Upper lobe of right lung (tissue), 1 donor: ENCODE data around the gene ART4. TPM values are rescaled to one million over a fixed set of nuclear protein-coding genes. Genes with fewer than 3 reads are reported as not detected.

Experiments
- ATAC-seq: fragments of 200-7000 bp; cut with Tn5 transposase; one replicate; pipeline ENCODE4 v1.9.1; 2020; ENCODE audit warnings: mild to moderate bottlenecking, moderate library complexity
- DNase-seq: peaks from one replicate; pipeline ENCODE4 v3.0.0-alpha.2; 2020
- H3K27ac ChIP-seq: fragments of 200-600 bp; one replicate; pipeline ENCODE4 v1.8.0; 2022
- H3K27me3 ChIP-seq: fragments of 200-600 bp; one replicate; pipeline ENCODE4 v1.8.0; 2022; ENCODE audit warnings: mild to moderate bottlenecking
- H3K36me3 ChIP-seq: fragments of 200-600 bp; one replicate; pipeline ENCODE4 v1.8.0; 2022
- H3K4me1 ChIP-seq: fragments of 200-600 bp; one replicate; pipeline ENCODE4 v1.8.0; 2022
- H3K4me3 ChIP-seq: fragments of 200-600 bp; one replicate; pipeline ENCODE4 v1.8.0; 2022; ENCODE audit warnings: mild to moderate bottlenecking
- H3K9me3 ChIP-seq: fragments of 200-600 bp; one replicate; pipeline ENCODE4 v1.8.0; 2022
- CTCF ChIP-seq: fragments of 200-600 bp; IDR thresholded peaks from one replicate; pipeline ENCODE4 v1.8.0; 2022; ENCODE audit warnings: antibody characterized with exemption
- intact Hi-C: fragments of 100-400 bp; cut with DNase I; formaldehyde crosslinking; loops from one replicate; pipeline ENCODE4 v1.11.0; 2022
- total RNA-seq: library from RNA; stranded (reverse); fragmentation: NEBNext Ultra II Directional; extraction: Animal tissue kit (Norgen Biotek cat#: 25700); gene quantifications from one replicate; pipeline ENCODE4 v1.2.1, GENCODE V29; 2021
- donor health status: DM: no; HTN: yes; CAD: no; lungs with severe emphysema.

ART4 gene
- total RNA-seq, 1 donor from 2014 or later, result 5.7 TPM

- DNase-seq (no peak), ATAC-seq (no peak)
- Histone ChIP-seq H3K9me3 (no peaks in the 10 kb centered on the region), H3K4me3 (no peak overlapping the region), H3K4me1 (peaks cover 15% of the 10 kb centered on the region), H3K27me3 (no peaks in the 10 kb centered on the region), H3K27ac (no peak overlapping the region), H3K36me3 (no peaks in the 10 kb centered on the region)
- TF ChIP-seq CTCF, result no peak
- intact Hi-C loops, result no loop called here
These were observed 7.8 kb upstream of the ART4 start for GRCh38 chr12:14850929-14851663.

- Histone ChIP-seq H3K4me1 (peaks cover 22% of the 10 kb centered on the region), H3K4me3 (no peak overlapping the region), H3K27me3 (no peaks in the 10 kb centered on the region), H3K27ac (no peak overlapping the region), H3K9me3 (no peaks in the 10 kb centered on the region), H3K36me3 (no peaks in the 10 kb centered on the region)
- no peak for DNase-seq
- TF ChIP-seq CTCF, result no peak
- no peak for ATAC-seq
- intact Hi-C loops, result loop anchor here (5.0 kb wide), 1 partner anchor 148 kb away; no protein-coding TSS in a partner anchor
These were observed 6.3 kb upstream of the ART4 start for GRCh38 chr12:14849661-14850060.

- no peak for ATAC-seq
- Histone ChIP-seq H3K27ac (no peak overlapping the region), H3K27me3 (no peaks in the 10 kb centered on the region), H3K4me3 (no peak overlapping the region), H3K9me3 (no peaks in the 10 kb centered on the region), H3K4me1 (peaks cover 29% of the 10 kb centered on the region), H3K36me3 (no peaks in the 10 kb centered on the region)
- TF ChIP-seq CTCF, result no peak
- intact Hi-C loops, result loop anchor here (5.0 kb wide), 1 partner anchor 150 kb away; no protein-coding TSS in a partner anchor
- no peak for DNase-seq
These were observed 3.7 kb upstream of the ART4 start for GRCh38 chr12:14846876-14847580.

- no peak for TF ChIP-seq CTCF
- no peaks in the 10 kb centered on the region for H3K36me3 ChIP-seq
- no peak for DNase-seq
- H3K9me3 ChIP-seq, result no peaks in the 10 kb centered on the region
- peak; percentile 75 for ATAC-seq
- H3K4me1 ChIP-seq, result peaks cover 39% of the 10 kb centered on the region
- H3K27ac ChIP-seq, result peak overlapping the region; percentile 48
- H3K27me3 ChIP-seq, result no peaks in the 10 kb centered on the region
- intact Hi-C loops, result loop anchor here (5.0 kb wide), 1 partner anchor 151 kb away; no protein-coding TSS in a partner anchor
- no peak overlapping the region for H3K4me3 ChIP-seq
These were observed 2.8 kb upstream of the ART4 start for GRCh38 chr12:14846042-14846587.

- TF ChIP-seq CTCF, result peak; percentile 77
- no peaks in the 10 kb centered on the region for H3K9me3 ChIP-seq
- H3K36me3 ChIP-seq, result no peaks in the 10 kb centered on the region
- peaks cover 40% of the 10 kb centered on the region for H3K4me1 ChIP-seq
- ATAC-seq (peak; percentile 82), DNase-seq (no peak)
- H3K4me3 ChIP-seq, result no peak overlapping the region
- no peaks in the 10 kb centered on the region for H3K27me3 ChIP-seq
- intact Hi-C loops, result loop anchor here (5.0 kb wide), 1 partner anchor 152 kb away; no protein-coding TSS in a partner anchor
- H3K27ac ChIP-seq, result peak overlapping the region; percentile 39
These were observed 2.0 kb upstream of the ART4 start for GRCh38 chr12:14845350-14845750.
